ENCODE results near the gene FAM13A.

DNA sequence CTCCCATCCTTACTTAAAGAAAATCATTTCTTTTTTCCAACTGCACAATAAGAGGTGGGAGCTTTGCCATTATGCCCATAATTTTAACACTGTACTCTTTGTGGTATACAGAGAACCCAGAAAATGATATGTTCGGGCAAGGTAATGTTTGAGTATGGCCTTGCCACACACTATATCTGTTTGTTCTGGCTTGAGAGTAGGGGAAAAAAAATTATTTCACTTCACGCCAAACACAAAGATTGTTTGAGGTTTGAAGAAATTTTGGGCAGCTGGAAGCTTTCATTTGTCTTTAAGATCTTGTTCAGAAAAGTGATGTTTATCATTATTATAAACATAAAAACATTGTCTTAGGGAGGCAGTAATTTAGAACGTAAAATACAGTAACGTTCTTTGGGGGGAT lies 244.0 kb downstream of the FAM13A start:
- TF ChIP-seq, protein P1, sequence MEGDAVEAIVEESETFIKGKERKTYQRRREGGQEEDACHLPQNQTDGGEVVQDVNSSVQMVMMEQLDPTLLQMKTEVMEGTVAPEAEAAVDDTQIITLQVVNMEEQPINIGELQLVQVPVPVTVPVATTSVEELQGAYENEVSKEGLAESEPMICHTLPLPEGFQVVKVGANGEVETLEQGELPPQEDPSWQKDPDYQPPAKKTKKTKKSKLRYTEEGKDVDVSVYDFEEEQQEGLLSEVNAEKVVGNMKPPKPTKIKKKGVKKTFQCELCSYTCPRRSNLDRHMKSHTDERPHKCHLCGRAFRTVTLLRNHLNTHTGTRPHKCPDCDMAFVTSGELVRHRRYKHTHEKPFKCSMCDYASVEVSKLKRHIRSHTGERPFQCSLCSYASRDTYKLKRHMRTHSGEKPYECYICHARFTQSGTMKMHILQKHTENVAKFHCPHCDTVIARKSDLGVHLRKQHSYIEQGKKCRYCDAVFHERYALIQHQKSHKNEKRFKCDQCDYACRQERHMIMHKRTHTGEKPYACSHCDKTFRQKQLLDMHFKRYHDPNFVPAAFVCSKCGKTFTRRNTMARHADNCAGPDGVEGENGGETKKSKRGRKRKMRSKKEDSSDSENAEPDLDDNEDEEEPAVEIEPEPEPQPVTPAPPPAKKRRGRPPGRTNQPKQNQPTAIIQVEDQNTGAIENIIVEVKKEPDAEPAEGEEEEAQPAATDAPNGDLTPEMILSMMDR (IDR thresholded peaks at IDR 0.05; ENCODE audit: low read depth, low read length, poor library complexity, severe bottlenecking) = no peak
- TF ChIP-seq EZH2phosphoT487 (IDR thresholded peaks at IDR 0.05; ENCODE audit: borderline replicate concordance, low read length) = no peak

Measured in DOHH2 (cell line).